ENCODE data around the gene CAMK1G. TPM values are rescaled to one million over a fixed set of nuclear protein-coding genes. Genes with fewer than 3 reads are reported as not detected.

Gene CAMK1G
- total RNA-seq, 2 donors from 2014 or later = 0.18 to 1.6 TPM

GRCh38 chr1:209593747-209594146, 10.2 kb downstream of the CAMK1G start:
- intact Hi-C loops (cut with DNase I) = no loop called here
- TF ChIP-seq POLR2AphosphoS5 (IDR thresholded peaks at IDR 0.05) = no peak
- TF ChIP-seq POLR2A (IDR thresholded peaks at IDR 0.05) = no peak
- TF ChIP-seq, protein P1, sequence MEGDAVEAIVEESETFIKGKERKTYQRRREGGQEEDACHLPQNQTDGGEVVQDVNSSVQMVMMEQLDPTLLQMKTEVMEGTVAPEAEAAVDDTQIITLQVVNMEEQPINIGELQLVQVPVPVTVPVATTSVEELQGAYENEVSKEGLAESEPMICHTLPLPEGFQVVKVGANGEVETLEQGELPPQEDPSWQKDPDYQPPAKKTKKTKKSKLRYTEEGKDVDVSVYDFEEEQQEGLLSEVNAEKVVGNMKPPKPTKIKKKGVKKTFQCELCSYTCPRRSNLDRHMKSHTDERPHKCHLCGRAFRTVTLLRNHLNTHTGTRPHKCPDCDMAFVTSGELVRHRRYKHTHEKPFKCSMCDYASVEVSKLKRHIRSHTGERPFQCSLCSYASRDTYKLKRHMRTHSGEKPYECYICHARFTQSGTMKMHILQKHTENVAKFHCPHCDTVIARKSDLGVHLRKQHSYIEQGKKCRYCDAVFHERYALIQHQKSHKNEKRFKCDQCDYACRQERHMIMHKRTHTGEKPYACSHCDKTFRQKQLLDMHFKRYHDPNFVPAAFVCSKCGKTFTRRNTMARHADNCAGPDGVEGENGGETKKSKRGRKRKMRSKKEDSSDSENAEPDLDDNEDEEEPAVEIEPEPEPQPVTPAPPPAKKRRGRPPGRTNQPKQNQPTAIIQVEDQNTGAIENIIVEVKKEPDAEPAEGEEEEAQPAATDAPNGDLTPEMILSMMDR (IDR thresholded peaks at IDR 0.05) = no peak
- Histone ChIP-seq H3K9me3 (no peaks in the 10 kb centered on the region), H3K36me3 (no peaks in the 10 kb centered on the region), H3K4me1 (replicated peaks) (no peaks in the 10 kb centered on the region), H3K27ac (no peak overlapping the region), H3K4me3 (no peak overlapping the region), H3K27me3 (replicated peaks; ENCODE audit: insufficient read depth) (no peaks in the 10 kb centered on the region)
- DNase-seq (ENCODE audit: low spot score) = no peak
- 54% methylated on average over 2 of the region's 2 CpGs for WGBS

GRCh38 chr1:209594440-209594839, 10.9 kb downstream of the CAMK1G start:
- no peaks in the 10 kb centered on the region for H3K4me1 ChIP-seq (replicated peaks)
- 36% methylated on average over 1 of the region's 1 CpG for WGBS
- no peak for DNase-seq (ENCODE audit: low spot score)
- intact Hi-C loops (cut with DNase I) = no loop called here
- no peak overlapping the region for H3K4me3 ChIP-seq
- H3K27ac ChIP-seq = no peak overlapping the region
- TF ChIP-seq, protein P1 (IDR thresholded peaks at IDR 0.05) = no peak
- TF ChIP-seq POLR2A (IDR thresholded peaks at IDR 0.05) = no peak
- TF ChIP-seq POLR2AphosphoS5 (IDR thresholded peaks at IDR 0.05) = no peak
- H3K9me3 ChIP-seq = no peaks in the 10 kb centered on the region
- no peaks in the 10 kb centered on the region for H3K36me3 ChIP-seq
- no peaks in the 10 kb centered on the region for H3K27me3 ChIP-seq (replicated peaks; ENCODE audit: insufficient read depth)

GRCh38 chr1:209595028-209595427, 11.5 kb downstream of the CAMK1G start:
- no peaks in the 10 kb centered on the region for H3K4me1 ChIP-seq (replicated peaks)
- no peak for DNase-seq (ENCODE audit: low spot score)
- intact Hi-C loops (cut with DNase I) = no loop called here
- no peaks in the 10 kb centered on the region for H3K27me3 ChIP-seq (replicated peaks; ENCODE audit: insufficient read depth)
- no peaks in the 10 kb centered on the region for H3K36me3 ChIP-seq
- WGBS = 70% methylated on average over 9 of the region's 9 CpGs
- H3K4me3 ChIP-seq = no peak overlapping the region
- H3K9me3 ChIP-seq = no peaks in the 10 kb centered on the region
- H3K27ac ChIP-seq = no peak overlapping the region
- TF ChIP-seq, protein P1 (IDR thresholded peaks at IDR 0.05) = no peak
- TF ChIP-seq POLR2A (IDR thresholded peaks at IDR 0.05) (no peak), POLR2AphosphoS5 (IDR thresholded peaks at IDR 0.05) (no peak)

GRCh38 chr1:209595599-209596285, 12.2 kb downstream of the CAMK1G start:
- 84% methylated on average over 10 of the region's 10 CpGs for WGBS
- TF ChIP-seq POLR2AphosphoS5 (IDR thresholded peaks at IDR 0.05) = no peak
- TF ChIP-seq, protein P1 (IDR thresholded peaks at IDR 0.05) = no peak
- no peak for TF ChIP-seq POLR2A (IDR thresholded peaks at IDR 0.05)
- DNase-seq (ENCODE audit: low spot score) = no peak
- no peak overlapping the region for H3K4me3 ChIP-seq
- no peaks in the 10 kb centered on the region for H3K9me3 ChIP-seq
- no peaks in the 10 kb centered on the region for H3K4me1 ChIP-seq (replicated peaks)
- H3K27ac ChIP-seq = no peak overlapping the region
- no peaks in the 10 kb centered on the region for H3K36me3 ChIP-seq
- H3K27me3 ChIP-seq (replicated peaks; ENCODE audit: insufficient read depth) = no peaks in the 10 kb centered on the region
- intact Hi-C loops (cut with DNase I) = no loop called here

DNA sequence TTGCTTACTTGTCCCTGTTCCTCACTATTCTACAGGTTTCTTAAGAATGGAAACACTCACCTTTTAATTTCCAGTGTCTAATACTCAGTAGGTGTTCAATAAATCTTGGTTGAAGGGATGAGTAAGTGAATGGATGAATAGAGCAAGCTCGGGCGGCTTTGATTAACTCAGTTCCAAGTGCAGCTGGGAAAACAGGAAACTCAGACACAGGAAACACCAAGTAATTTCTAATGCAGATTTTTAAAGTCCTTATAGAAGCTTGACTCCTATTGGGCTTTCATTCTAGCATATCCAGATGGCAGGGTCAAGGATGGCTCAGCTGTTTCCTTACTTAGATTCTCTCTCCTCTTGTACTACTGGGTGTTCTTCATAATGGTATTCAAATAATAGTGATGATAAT, 14.0 kb downstream of the CAMK1G start:
- Histone ChIP-seq H3K4me1 (replicated peaks) (no peaks in the 10 kb centered on the region), H3K27me3 (replicated peaks; ENCODE audit: insufficient read depth) (no peaks in the 10 kb centered on the region), H3K9me3 (no peaks in the 10 kb centered on the region), H3K36me3 (no peaks in the 10 kb centered on the region), H3K4me3 (no peak overlapping the region), H3K27ac (no peak overlapping the region)
- no peak for DNase-seq (ENCODE audit: low spot score)
- TF ChIP-seq POLR2A (IDR thresholded peaks at IDR 0.05) (no peak), POLR2AphosphoS5 (IDR thresholded peaks at IDR 0.05) (no peak)
- TF ChIP-seq, protein P1 (IDR thresholded peaks at IDR 0.05) = no peak
- 87% methylated on average over 2 of the region's 2 CpGs for WGBS
- intact Hi-C loops (cut with DNase I) = no loop called here

Data from prostate gland (tissue), 2 donors.